ENCODE data around the gene CCNDBP1. TPM values are rescaled to one million over a fixed set of nuclear protein-coding genes. Genes with fewer than 3 reads are reported as not detected.

CCNDBP1 gene, protein sequence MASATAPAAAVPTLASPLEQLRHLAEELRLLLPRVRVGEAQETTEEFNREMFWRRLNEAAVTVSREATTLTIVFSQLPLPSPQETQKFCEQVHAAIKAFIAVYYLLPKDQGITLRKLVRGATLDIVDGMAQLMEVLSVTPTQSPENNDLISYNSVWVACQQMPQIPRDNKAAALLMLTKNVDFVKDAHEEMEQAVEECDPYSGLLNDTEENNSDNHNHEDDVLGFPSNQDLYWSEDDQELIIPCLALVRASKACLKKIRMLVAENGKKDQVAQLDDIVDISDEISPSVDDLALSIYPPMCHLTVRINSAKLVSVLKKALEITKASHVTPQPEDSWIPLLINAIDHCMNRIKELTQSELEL
- total RNA-seq = 100 to 1,000 TPM in 3 of 5 experiments, 10 to 100 TPM in 2; 72.3 to 110 (median 100) TPM
- 100 to 1,000 TPM; 154 to 163 TPM for polyA plus RNA-seq
- 82.5 reads per million, percentile 81 among the genes with 10 or more reads in this experiment for total RNA-seq

DNA sequence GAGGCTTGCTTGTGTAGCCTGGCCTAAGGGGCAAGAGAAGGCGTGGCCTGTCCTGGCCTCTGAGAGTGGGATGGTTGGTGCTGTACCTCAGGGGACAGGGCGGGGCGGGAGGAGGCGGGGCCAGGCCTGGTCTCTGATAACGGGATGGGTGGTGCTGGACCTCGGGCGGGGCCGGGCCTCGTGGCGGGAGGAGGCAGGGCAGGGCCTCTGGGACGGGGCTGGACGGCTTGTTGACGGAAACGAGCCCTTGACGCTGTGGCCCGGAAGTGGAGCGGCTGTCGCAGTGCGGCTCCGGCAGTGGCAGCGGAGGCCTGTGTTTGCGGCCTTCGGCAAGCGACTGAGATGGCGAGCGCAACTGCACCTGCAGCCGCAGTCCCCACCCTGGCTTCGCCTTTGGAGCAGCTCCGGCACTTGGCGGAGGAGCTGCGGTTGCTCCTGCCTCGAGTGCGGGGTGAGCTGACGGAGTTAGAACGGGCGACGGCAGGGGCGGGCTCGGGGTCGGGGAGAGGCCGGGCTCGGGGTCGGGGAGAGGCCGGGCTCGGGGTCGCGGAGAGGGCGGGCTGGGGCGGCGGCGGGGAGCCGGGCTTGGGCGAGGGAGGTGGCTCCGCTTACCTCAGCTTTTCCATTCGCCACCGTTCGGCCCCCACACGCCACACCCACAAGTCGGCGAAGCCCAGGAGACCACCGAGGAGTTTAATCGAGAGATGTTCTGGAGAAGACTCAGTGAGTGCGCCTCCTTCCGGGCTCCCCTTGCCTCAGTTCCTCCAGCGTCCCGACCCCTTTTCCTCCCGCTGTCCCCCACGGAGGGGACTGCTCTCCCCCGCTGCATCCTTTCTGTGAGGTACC is at the start of gene CCNDBP1:
CCNDBP1 (plus strand) TSS at position 247 of the 846 bp plus-strand sequence; CDS start at position 343, 96 bp downstream.
- no peaks in the 10 kb centered on the region for H3K9me3 ChIP-seq (ENCODE audit: control insufficient read depth in 2 of 3, low read length in 3 of 3)
- peak; percentile 91 for ATAC-seq
- POLR2A ChIA-PET = interaction anchor here (0.9 to 2.8 kb wide), 7 partner anchors 9 to 144 kb away, joined by 3 to 12 read pairs (median 4); partner anchors contain the start of genes LCMT2 and UBR1
- H3K36me3 ChIP-seq (ENCODE audit: control insufficient read depth in 2 of 3, insufficient read depth in 3 of 3, low read length in 3 of 3) = peaks cover 8 to 14% (median 13%) of the 10 kb centered on the region in 3 experiments
- H3K36me3 Mint-ChIP-seq = peaks cover 6 to 18% (median 10%) of the 10 kb centered on the region in 5 donors
- peaks cover 16 to 22% of the 10 kb centered on the region in 2 donors for H3K4me1 ChIP-seq (ENCODE audit: control insufficient read depth in 2 of 2, insufficient read depth in 2 of 2, low read length in 2 of 2)
- peak within 1 kb of the TSS; percentile 95 to 99 (median 98) for H3K27ac Mint-ChIP-seq
- peak within 1 kb of the TSS; percentile 91 for H3K4me3 ChIP-seq (ENCODE audit: low read length)
- intact Hi-C loops (cut with micrococcal nuclease) = loop anchor here (1.0 to 10.0 kb wide), 13 partner anchors 33 to 1241 kb away; partner anchors contain the start of genes TTBK2 (in 2 of the 2), CTDSPL2 (in 1 of the 2), EHD4 (in 1 of the 2) and GANC (in 1 of the 2)
- no peaks in the 10 kb centered on the region for H3K27me3 ChIP-seq (ENCODE audit: control insufficient read depth in 2 of 2, insufficient read depth in 2 of 2, low read length in 2 of 2)
- H3K4me3 Mint-ChIP-seq = peak within 1 kb of the TSS; percentile 90 to 98 (median 96)
- peaks cover 19 to 54% (median 35%) of the 10 kb centered on the region in 7 donors for H3K4me1 Mint-ChIP-seq
- no peaks in the 10 kb centered on the region for H3K9me3 Mint-ChIP-seq
- no peaks in the 10 kb centered on the region for H3K27me3 Mint-ChIP-seq
- peak within 1 kb of the TSS; percentile 95 for H3K27ac ChIP-seq (ENCODE audit: low read depth, low read length)
- CTCF ChIA-PET = no interaction called here
- peak; percentile 69 to 90 (median 79) for DNase-seq

DNA sequence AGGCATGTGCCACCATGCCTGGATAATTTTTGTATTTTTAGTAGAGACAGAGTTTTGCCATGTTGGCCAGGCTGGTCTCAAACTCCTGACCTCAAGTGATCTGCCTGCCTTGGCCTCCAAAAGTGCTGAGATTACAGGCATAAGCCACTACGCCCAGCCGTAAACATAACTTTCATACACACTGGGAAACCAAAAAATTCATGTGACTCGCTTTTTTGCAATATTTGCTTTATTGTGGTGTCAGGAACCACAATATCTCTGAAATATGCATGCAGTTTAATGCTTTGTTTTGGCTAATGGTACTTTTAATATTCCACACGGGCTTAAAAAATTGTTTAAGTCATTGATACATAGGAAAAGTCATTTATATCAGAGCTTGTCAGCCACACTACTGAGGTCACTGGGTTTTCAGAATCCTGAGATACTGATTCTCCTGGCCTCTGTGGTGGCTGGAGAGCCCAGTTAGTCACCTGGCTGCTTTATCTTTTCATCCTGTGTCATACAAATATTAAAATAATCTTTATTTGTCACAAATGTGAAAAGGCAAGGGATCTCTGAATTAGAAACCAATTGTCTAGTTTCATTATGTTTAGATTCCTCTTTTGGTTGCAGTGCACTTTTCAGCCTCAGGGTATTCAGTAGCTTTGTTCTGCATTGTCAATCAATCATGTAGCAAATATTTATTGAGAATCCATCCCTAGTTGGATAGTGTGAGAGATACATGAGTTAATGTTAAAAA is 41.8 kb upstream of the CCNDBP1 start:
- peaks cover 28 to 47% (median 35%) of the 10 kb centered on the region in 5 donors for H3K36me3 Mint-ChIP-seq
- intact Hi-C loops (cut with micrococcal nuclease) = no loop called here
- no peaks in the 10 kb centered on the region for H3K27me3 ChIP-seq (ENCODE audit: control insufficient read depth in 2 of 2, insufficient read depth in 2 of 2, low read length in 2 of 2)
- POLR2A ChIA-PET = no interaction called here
- DNase-seq = no peak
- CTCF ChIA-PET = interaction anchor here (1.1 kb wide), 1 partner anchor 185 kb away, joined by 3 read pairs; no protein-coding TSS in a partner anchor
- peaks cover 13 to 22% (median 14%) of the 10 kb centered on the region in 7 donors for H3K4me1 Mint-ChIP-seq
- H3K9me3 ChIP-seq (ENCODE audit: control insufficient read depth in 2 of 3, low read length in 3 of 3) = no peaks in the 10 kb centered on the region
- no peaks in the 10 kb centered on the region for H3K27me3 Mint-ChIP-seq
- peaks cover 0 to 6% of the 10 kb centered on the region in 2 donors for H3K4me1 ChIP-seq (ENCODE audit: control insufficient read depth in 2 of 2, insufficient read depth in 2 of 2, low read length in 2 of 2)
- H3K36me3 ChIP-seq (ENCODE audit: control insufficient read depth in 2 of 3, insufficient read depth in 3 of 3, low read length in 3 of 3) = peaks cover 0 to 20% (median 7%) of the 10 kb centered on the region in 3 experiments
- no peak for ATAC-seq
- H3K4me3 ChIP-seq (ENCODE audit: low read length) = no peak overlapping the region
- peaks cover 0 to 4% (median 0%) of the 10 kb centered on the region in 11 donors for H3K9me3 Mint-ChIP-seq
- H3K27ac ChIP-seq (ENCODE audit: low read depth, low read length) = no peak overlapping the region
- peak overlapping the region in 3 of 10 donors; percentile 9 to 34 (median 16) for H3K4me3 Mint-ChIP-seq
- H3K27ac Mint-ChIP-seq = peak overlapping the region in 1 of 9 donors; percentile 9

DNA sequence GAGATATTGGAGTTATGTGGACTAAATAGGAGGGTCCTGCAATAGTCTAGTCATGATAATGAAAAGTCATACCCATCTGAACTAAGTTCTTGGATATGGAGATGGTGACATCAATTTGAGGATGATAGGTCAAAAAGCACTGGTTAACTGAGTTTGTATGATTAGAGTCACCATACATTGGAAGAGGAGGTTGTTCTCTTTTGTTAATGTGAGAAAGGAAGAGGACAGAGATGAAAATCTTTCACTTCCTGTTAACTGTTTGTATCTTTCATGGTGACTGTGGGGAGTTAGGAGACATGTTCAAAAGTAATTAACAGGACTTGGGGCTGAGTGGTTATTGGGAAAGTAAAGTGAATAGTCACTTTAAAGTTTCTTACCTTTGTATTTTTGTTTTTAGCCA is 40.7 kb upstream of the CCNDBP1 start:
- ChIA-PET POLR2A (no interaction called here), CTCF (interaction anchor here (1.1 kb wide), 1 partner anchor 184 kb away, joined by 3 read pairs; no protein-coding TSS in a partner anchor)
- H3K4me1 ChIP-seq (ENCODE audit: control insufficient read depth in 2 of 2, insufficient read depth in 2 of 2, low read length in 2 of 2) = peaks cover 0 to 6% of the 10 kb centered on the region in 2 donors
- Mint-ChIP-seq H3K9me3 (peaks cover 0 to 4% (median 0%) of the 10 kb centered on the region in 11 donors), H3K4me3 (peak overlapping the region in 2 of 10 donors; percentile 15 to 34), H3K36me3 (peaks cover 22 to 46% (median 35%) of the 10 kb centered on the region in 5 donors), H3K4me1 (peaks cover 13 to 22% (median 14%) of the 10 kb centered on the region in 7 donors), H3K27me3 (no peaks in the 10 kb centered on the region), H3K27ac (peak overlapping the region in 1 of 9 donors; percentile 6)
- DNase-seq (no peak), ATAC-seq (no peak)
- no peaks in the 10 kb centered on the region for H3K9me3 ChIP-seq (ENCODE audit: control insufficient read depth in 2 of 3, low read length in 3 of 3)
- H3K4me3 ChIP-seq (ENCODE audit: low read length) = no peak overlapping the region
- intact Hi-C loops (cut with micrococcal nuclease) = no loop called here
- H3K27me3 ChIP-seq (ENCODE audit: control insufficient read depth in 2 of 2, insufficient read depth in 2 of 2, low read length in 2 of 2) = no peaks in the 10 kb centered on the region
- H3K27ac ChIP-seq (ENCODE audit: low read depth, low read length) = no peak overlapping the region
- H3K36me3 ChIP-seq (ENCODE audit: control insufficient read depth in 2 of 3, insufficient read depth in 3 of 3, low read length in 3 of 3) = peaks cover 0 to 20% (median 8%) of the 10 kb centered on the region in 3 experiments

DNA sequence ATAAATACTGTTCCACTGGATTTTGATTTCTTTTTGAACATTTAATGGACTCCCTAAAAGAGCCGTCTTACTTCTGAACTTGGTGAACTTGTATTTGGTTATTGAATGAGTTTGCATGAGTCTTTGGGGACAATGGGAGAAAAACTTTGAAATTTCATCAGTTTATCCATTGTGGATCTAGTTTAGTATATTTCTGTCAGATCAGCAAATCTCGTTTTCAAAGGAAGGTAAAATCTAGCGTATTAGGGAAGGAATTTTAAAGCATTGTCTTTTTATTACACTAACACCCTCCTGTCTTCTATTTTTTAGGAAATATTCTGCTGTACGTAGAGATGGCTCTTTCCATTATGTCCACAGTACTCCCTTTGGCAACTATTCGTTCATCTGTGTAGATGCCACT is 39.0 kb upstream of the CCNDBP1 start:
- Histone ChIP-seq H3K4me3 (ENCODE audit: low read length) (no peak overlapping the region), H3K36me3 (ENCODE audit: control insufficient read depth in 2 of 3, insufficient read depth in 3 of 3, low read length in 3 of 3) (peaks cover 0 to 13% (median 6%) of the 10 kb centered on the region in 3 experiments), H3K27me3 (ENCODE audit: control insufficient read depth in 2 of 2, insufficient read depth in 2 of 2, low read length in 2 of 2) (no peaks in the 10 kb centered on the region), H3K4me1 (ENCODE audit: control insufficient read depth in 2 of 2, insufficient read depth in 2 of 2, low read length in 2 of 2) (peaks cover under 1 to 6% of the 10 kb centered on the region in 2 donors), H3K9me3 (ENCODE audit: control insufficient read depth in 2 of 3, low read length in 3 of 3) (no peaks in the 10 kb centered on the region), H3K27ac (ENCODE audit: low read depth, low read length) (no peak overlapping the region)
- POLR2A ChIA-PET = interaction anchor here (1.0 kb wide), 1 partner anchor 9 kb away, joined by 3 read pairs; no protein-coding TSS in a partner anchor
- ATAC-seq = no peak
- CTCF ChIA-PET = interaction anchor here (0.6 kb wide), 1 partner anchor 188 kb away, joined by 3 read pairs; no protein-coding TSS in a partner anchor
- intact Hi-C loops (cut with micrococcal nuclease) = no loop called here
- no peak for DNase-seq
- H3K27me3 Mint-ChIP-seq = no peaks in the 10 kb centered on the region
- H3K9me3 Mint-ChIP-seq = peaks cover 0 to 4% (median 0%) of the 10 kb centered on the region in 11 donors
- H3K4me3 Mint-ChIP-seq = no peak overlapping the region
- no peak overlapping the region for H3K27ac Mint-ChIP-seq
- H3K36me3 Mint-ChIP-seq = peaks cover 6 to 40% (median 20%) of the 10 kb centered on the region in 5 donors
- H3K4me1 Mint-ChIP-seq = peaks cover 13 to 21% (median 14%) of the 10 kb centered on the region in 7 donors

DNA sequence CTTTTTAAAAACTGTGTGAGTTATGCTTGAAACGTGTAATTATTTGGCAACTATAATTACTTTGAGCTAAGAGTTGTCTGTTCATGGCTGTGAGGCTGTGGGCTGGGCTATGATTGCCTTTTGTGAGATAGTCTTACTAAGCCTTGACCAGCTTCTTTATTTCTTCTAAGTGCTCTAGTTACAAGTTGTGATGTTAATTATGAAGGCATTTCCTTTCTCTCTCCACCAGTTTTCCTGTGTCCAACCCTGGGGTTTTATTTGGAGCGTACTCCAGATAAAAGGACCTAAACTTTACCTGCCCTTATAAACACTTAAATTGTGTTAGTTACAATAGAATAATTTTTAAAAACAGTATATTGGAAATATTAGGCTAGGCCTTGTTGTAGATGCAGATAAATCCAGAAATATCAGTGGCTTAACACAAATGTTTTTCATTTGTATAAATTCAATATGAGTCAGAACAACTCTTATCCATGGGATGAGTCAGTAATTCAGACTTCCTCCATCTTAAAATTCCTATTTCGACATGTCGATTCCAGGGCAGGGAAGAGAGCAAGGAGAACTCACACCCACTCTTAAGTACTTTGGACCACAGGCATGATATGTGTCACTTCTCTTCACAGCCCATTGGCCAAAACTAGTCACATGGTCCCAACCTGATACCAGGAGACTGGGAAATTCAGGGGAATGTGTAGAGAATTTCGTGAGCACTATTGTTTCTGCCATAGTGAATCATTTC is 34.8 kb upstream of the CCNDBP1 start:
- peaks cover 0 to 2% (median 0%) of the 10 kb centered on the region in 11 donors for H3K9me3 Mint-ChIP-seq
- no peaks in the 10 kb centered on the region for H3K27me3 Mint-ChIP-seq
- CTCF ChIA-PET = no interaction called here
- H3K36me3 Mint-ChIP-seq = peaks cover 0 to 41% (median 17%) of the 10 kb centered on the region in 5 donors
- H3K36me3 ChIP-seq (ENCODE audit: control insufficient read depth in 2 of 3, insufficient read depth in 3 of 3, low read length in 3 of 3) = peaks cover 0 to 13% (median 6%) of the 10 kb centered on the region in 3 experiments
- no peak overlapping the region for H3K4me3 ChIP-seq (ENCODE audit: low read length)
- DNase-seq (no peak), ATAC-seq (no peak)
- intact Hi-C loops (cut with micrococcal nuclease) = loop anchor here (2.0 to 5.0 kb wide), 2 partner anchors 16 to 37 kb away; partner anchors contain the start of gene CCNDBP1 (in 1 of the 2)
- no peak overlapping the region for H3K27ac Mint-ChIP-seq
- no peaks in the 10 kb centered on the region for H3K27me3 ChIP-seq (ENCODE audit: control insufficient read depth in 2 of 2, insufficient read depth in 2 of 2, low read length in 2 of 2)
- POLR2A ChIA-PET = interaction anchor here (0.5 kb wide), 1 partner anchor 50 kb away, joined by 3 read pairs; no protein-coding TSS in a partner anchor
- H3K4me3 Mint-ChIP-seq = no peak overlapping the region
- peaks cover 4 to 5% of the 10 kb centered on the region in 2 donors for H3K4me1 ChIP-seq (ENCODE audit: control insufficient read depth in 2 of 2, insufficient read depth in 2 of 2, low read length in 2 of 2)
- H3K4me1 Mint-ChIP-seq = peaks cover 5 to 21% (median 14%) of the 10 kb centered on the region in 7 donors
- H3K27ac ChIP-seq (ENCODE audit: low read depth, low read length) = no peak overlapping the region
- H3K9me3 ChIP-seq (ENCODE audit: control insufficient read depth in 2 of 3, low read length in 3 of 3) = no peaks in the 10 kb centered on the region

Data from naive thymus-derived CD4-positive, alpha-beta T cell (primary cell).